Cerebellar cortex (tissue), 1 donor: ENCODE data around the gene GSE1.

ENCODE experiments used
- DNase-seq: peaks from one replicate; pipeline ENCODE4 v3.0.0-alpha.2; 2015; ENCODE audit warnings: low spot score

The GSE1 gene

GRCh38 chr16:85678821-85679220 is 65.7 kb downstream of the GSE1 start:
- no peak for DNase-seq

- DNase-seq, result no peak
Observed at GRCh38 chr16:85679870-85680269, 66.7 kb downstream of the GSE1 start.

GRCh38 chr16:85680352-85680944 is 67.3 kb downstream of the GSE1 start:
- no peak for DNase-seq

- no peak for DNase-seq
Observed at GRCh38 chr16:85681255-85681654, 68.1 kb downstream of the GSE1 start.

- no peak for DNase-seq
Observed at GRCh38 chr16:85682516-85682915, 69.4 kb downstream of the GSE1 start.

- DNase-seq, result no peak
Observed at GRCh38 chr16:85683363-85683762, 70.2 kb downstream of the GSE1 start.

GRCh38 chr16:85685251-85685650 is 72.1 kb downstream of the GSE1 start:
- DNase-seq, result no peak

GRCh38 chr16:85686912-85687591 is 73.9 kb downstream of the GSE1 start:
- no peak for DNase-seq

GRCh38 chr16:85687651-85688471 is 74.7 kb downstream of the GSE1 start:
- no peak for DNase-seq

- peak; percentile 88 for DNase-seq
Observed at GRCh38 chr16:85688586-85689284, 75.6 kb downstream of the GSE1 start, which contains the start of gene GINS2. Gene GINS2, minus strand, starts transcription at chr16:85688954. Its CDS starts 56 bp downstream, at chr16:85688898.

GRCh38 chr16:85689285-85689949 is 76.3 kb downstream of the GSE1 start:
- no peak for DNase-seq

- DNase-seq, result no peak
Observed at GRCh38 chr16:85689950-85690320, 76.8 kb downstream of the GSE1 start.

GRCh38 chr16:85690469-85691064 is 77.4 kb downstream of the GSE1 start:
- no peak for DNase-seq

GRCh38 chr16:85695196-85696128 is 82.3 kb downstream of the GSE1 start:
- no peak for DNase-seq

- peak; percentile 66 for DNase-seq
Observed at GRCh38 chr16:85696781-85697180, 83.7 kb downstream of the GSE1 start.

GRCh38 chr16:85697431-85697830 is 84.3 kb downstream of the GSE1 start:
- no peak for DNase-seq

- DNase-seq, result no peak
Observed at GRCh38 chr16:85698459-85698891, 85.4 kb downstream of the GSE1 start.

- DNase-seq, result no peak
Observed at GRCh38 chr16:85698935-85699558, 85.9 kb downstream of the GSE1 start.

GRCh38 chr16:85699628-85700027 is 86.5 kb downstream of the GSE1 start:
- DNase-seq, result peak; percentile 58

- DNase-seq, result no peak
Observed at GRCh38 chr16:85704011-85704410, 90.9 kb downstream of the GSE1 start.
